HepG2 (cell line): Measurements from ENCODE around the gene GAPDH. TPM values are rescaled to one million over a fixed set of nuclear protein-coding genes. Genes with fewer than 3 reads are reported as not detected.

Source experiments
- ATF1 ChIP-seq: IDR thresholded peaks from 2 replicates; pipeline ENCODE4 v1.6.1; 2016; ENCODE audit warnings: mild to moderate bottlenecking, control low read depth
- ATF7-NPFF ChIP-seq: sonication (generic); formaldehyde crosslinking; IDR thresholded peaks from 2 replicates; pipeline ENCODE4 v1.8.1; 2023; ENCODE audit warnings: mild to moderate bottlenecking, low read depth, missing genetic modification reagents, moderate library complexity
- GFI1 ChIP-seq: sonication (generic); formaldehyde crosslinking; IDR thresholded peaks from 2 replicates; pipeline ENCODE4 v1.5.0; 2020; ENCODE audit warnings: missing genetic modification reagents, mild to moderate bottlenecking, borderline replicate concordance
- HDAC1 ChIP-seq: sonication (generic); formaldehyde crosslinking; IDR thresholded peaks from 2 replicates; pipeline ENCODE4 v1.5.1; 2020; ENCODE audit warnings: mild to moderate bottlenecking, missing genetic modification reagents
- JUN ChIP-seq: sonication (generic); formaldehyde crosslinking; IDR thresholded peaks from 2 replicates; pipeline ENCODE4 v1.4.0; 2020; ENCODE audit warnings: mild to moderate bottlenecking, missing genetic modification reagents
- KAT8 ChIP-seq: IDR thresholded peaks from 2 replicates; pipeline ENCODE4 v1.6.1; 2016; ENCODE audit warnings: missing genetic modification reagents, missing compliant biosample characterization
- NCOR1 ChIP-seq: fragments of 200-600 bp; sonication (generic); IDR thresholded peaks from 2 replicates; pipeline ENCODE4 v1.7.0; 2017; ENCODE audit warnings: antibody characterized with exemption, low read length, borderline replicate concordance
- POGZ ChIP-seq: sonication (generic); formaldehyde crosslinking; IDR thresholded peaks from 2 replicates; pipeline ENCODE4 v1.4.0; 2020; ENCODE audit warnings: mild to moderate bottlenecking, missing genetic modification reagents
- TGIF2 ChIP-seq: IDR thresholded peaks from 2 replicates; pipeline ENCODE4 v1.6.1; 2016; ENCODE audit warnings: control low read depth, missing compliant biosample characterization
- ZFY ChIP-seq: sonication (generic); formaldehyde crosslinking; IDR thresholded peaks from 2 replicates; pipeline ENCODE4 v1.4.0; 2020; ENCODE audit warnings: missing genetic modification reagents
- ZMYM2 ChIP-seq: sonication (generic); formaldehyde crosslinking; IDR thresholded peaks from 2 replicates; pipeline ENCODE4 v1.8.0; 2022; ENCODE audit warnings: mild to moderate bottlenecking, missing genetic modification reagents
- ZNF207 ChIP-seq: fragments of 450-650 bp; IDR thresholded peaks from 2 replicates; pipeline ENCODE4 v1.6.1; 2016; ENCODE audit warnings: antibody characterized with exemption, borderline replicate concordance
- ZNF333 ChIP-seq: sonication (generic); formaldehyde crosslinking; IDR thresholded peaks from 2 replicates; pipeline ENCODE4 v1.4.0; 2020; ENCODE audit warnings: mild to moderate bottlenecking, missing genetic modification reagents, borderline replicate concordance
- ZNF510 ChIP-seq: sonication (generic); formaldehyde crosslinking; IDR thresholded peaks from 2 replicates; pipeline ENCODE4 v1.4.0; 2020; ENCODE audit warnings: low read depth, mild to moderate bottlenecking, missing genetic modification reagents
- ZSCAN21 ChIP-seq: sonication (generic); formaldehyde crosslinking; IDR thresholded peaks from 2 replicates; pipeline ENCODE4 v1.8.0; 2022; ENCODE audit warnings: mild to moderate bottlenecking, missing genetic modification reagents, moderate library complexity, borderline replicate concordance
- ZSCAN25 ChIP-seq: sonication (generic); formaldehyde crosslinking; IDR thresholded peaks from 2 replicates; pipeline ENCODE4 v1.8.0; 2022; ENCODE audit warnings: mild to moderate bottlenecking, missing genetic modification reagents
- polyA plus RNA-seq, 8 experiments: library from polyadenylated mRNA; depleted of rRNA in 3 of 8; stranded (reverse) in 7 of 8; unstranded in 1 of 8; fragments of >200 nt; fragmentation: Illumina TruSeq in 4 of 8; extraction: Trizol in 4 of 8; gene quantifications; 2 replicates each; pipeline versions ENCODE4 v1.2.1 to v1.2.3, GENCODE V29; 2011 to 2016; ENCODE audit warnings: low read depth in 4 of 8, missing spikeins in 1 of 8, mixed read lengths in 1 of 8; ENCODE audit not compliant: insufficient read depth in 1 of 8
- total RNA-seq, 5 experiments: library from RNA; depleted of rRNA; stranded (reverse); fragments of >200 nt; fragmentation: Illumina TruSeq; extraction: Trizol; gene quantifications; 2 replicates each; pipeline ENCODE4 v1.2.3, GENCODE V29; 2016; ENCODE audit warnings: low read depth in 1 of 5
- TF ChIP-seq, protein P1 (sequence below): sonication (generic); formaldehyde crosslinking; IDR thresholded peaks from 2 replicates; pipeline ENCODE4 v1.4.0; 2020; ENCODE audit warnings: missing genetic modification reagents, borderline replicate concordance
- TF ChIP-seq, protein P2 (sequence below): IDR thresholded peaks from 2 replicates; pipeline ENCODE4 v1.6.1; 2016; ENCODE audit warnings: missing genetic modification reagents, missing compliant biosample characterization
- TF ChIP-seq, protein P3 (sequence below): sonication (generic); formaldehyde crosslinking; IDR thresholded peaks from 2 replicates; pipeline ENCODE4 v1.5.0; 2020; ENCODE audit warnings: missing genetic modification reagents, mild to moderate bottlenecking, borderline replicate concordance
- TF ChIP-seq, protein P4 (sequence below): sonication (generic); formaldehyde crosslinking; IDR thresholded peaks from 2 replicates; pipeline ENCODE4 v1.9.0; 2021; ENCODE audit warnings: missing genetic modification reagents, borderline replicate concordance

Gene GAPDH
- total and polyA plus RNA-seq, 2 of the 13 experiments (the other 11 are each of a cell fraction or from before 2014, with no cell fraction given) = 3,038 to 12,722 TPM

DNA sequence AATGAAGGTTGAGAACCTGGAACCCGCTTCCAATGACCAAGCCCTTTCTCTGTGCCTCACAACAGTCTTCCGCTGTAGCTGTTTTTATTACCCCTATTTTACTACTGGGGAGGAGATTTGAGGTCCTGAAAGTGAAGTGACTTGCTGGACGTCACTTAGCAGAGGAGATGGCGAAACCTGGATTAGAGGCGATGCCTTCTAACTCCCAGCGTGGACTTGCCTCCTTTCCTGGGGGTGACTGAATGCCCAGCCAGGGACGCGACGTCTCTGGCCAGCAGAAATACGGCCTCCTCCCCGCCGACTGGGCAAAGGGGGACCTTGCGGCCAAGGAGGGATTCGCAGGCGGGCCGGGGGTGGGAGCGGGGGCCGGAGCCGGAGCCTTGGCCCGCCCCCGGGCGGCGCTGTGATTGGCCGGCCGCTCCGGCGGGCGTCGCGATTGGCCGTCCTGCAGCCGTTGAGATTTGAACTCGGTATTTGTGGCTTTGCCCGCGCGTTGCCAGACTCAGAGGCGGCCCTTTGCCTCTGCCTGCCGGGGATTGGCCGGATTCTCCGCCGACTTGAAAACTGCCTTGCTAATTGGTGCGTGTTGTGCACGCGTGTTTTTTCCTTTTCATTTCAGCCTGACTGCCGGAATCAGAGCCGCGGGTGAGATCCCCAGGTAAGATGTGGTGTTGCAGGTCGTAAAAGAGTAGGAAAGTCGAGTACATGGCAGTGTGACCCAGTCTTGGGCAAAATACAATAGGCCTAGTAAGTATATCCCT is 40.6 kb upstream of the GAPDH start, which contains the start of gene NCAPD2 (continued):
- TF ChIP-seq, protein P1, sequence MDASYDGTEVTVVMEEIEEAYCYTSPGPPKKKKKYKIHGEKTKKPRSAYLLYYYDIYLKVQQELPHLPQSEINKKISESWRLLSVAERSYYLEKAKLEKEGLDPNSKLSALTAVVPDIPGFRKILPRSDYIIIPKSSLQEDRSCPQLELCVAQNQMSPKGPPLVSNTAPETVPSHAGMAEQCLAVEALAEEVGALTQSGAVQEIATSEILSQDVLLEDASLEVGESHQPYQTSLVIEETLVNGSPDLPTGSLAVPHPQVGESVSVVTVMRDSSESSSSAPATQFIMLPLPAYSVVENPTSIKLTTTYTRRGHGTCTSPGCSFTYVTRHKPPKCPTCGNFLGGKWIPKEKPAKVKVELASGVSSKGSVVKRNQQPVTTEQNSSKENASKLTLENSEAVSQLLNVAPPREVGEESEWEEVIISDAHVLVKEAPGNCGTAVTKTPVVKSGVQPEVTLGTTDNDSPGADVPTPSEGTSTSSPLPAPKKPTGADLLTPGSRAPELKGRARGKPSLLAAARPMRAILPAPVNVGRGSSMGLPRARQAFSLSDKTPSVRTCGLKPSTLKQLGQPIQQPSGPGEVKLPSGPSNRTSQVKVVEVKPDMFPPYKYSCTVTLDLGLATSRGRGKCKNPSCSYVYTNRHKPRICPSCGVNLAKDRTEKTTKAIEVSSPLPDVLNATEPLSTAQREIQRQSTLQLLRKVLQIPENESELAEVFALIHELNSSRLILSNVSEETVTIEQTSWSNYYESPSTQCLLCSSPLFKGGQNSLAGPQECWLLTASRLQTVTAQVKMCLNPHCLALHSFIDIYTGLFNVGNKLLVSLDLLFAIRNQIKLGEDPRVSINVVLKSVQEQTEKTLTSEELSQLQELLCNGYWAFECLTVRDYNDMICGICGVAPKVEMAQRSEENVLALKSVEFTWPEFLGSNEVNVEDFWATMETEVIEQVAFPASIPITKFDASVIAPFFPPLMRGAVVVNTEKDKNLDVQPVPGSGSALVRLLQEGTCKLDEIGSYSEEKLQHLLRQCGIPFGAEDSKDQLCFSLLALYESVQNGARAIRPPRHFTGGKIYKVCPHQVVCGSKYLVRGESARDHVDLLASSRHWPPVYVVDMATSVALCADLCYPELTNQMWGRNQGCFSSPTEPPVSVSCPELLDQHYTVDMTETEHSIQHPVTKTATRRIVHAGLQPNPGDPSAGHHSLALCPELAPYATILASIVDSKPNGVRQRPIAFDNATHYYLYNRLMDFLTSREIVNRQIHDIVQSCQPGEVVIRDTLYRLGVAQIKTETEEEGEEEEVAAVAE = 0 out of 2 replicates have a peak, but pooled peaks have one; percentile 14
- TF ChIP-seq JUN (no peak), ATF1 (CRISPR knock-in tag) (peak; percentile 40; the same call in 1 of the 2 replicates), KAT8 (peak; percentile 71), ZNF333 (CRISPR knock-in tag) (0 out of 2 replicates have a peak, but pooled peaks have one; percentile 52), GFI1 (CRISPR knock-in tag) (0 out of 2 replicates have a peak, but pooled peaks have one; percentile 33), HDAC1 (CRISPR knock-in tag) (peak; percentile 82), POGZ (peak; percentile 49), NCOR1 (peak; percentile 43; the same call in 1 of the 2 replicates), ZSCAN21 (CRISPR knock-in tag) (no peak), ZFY (0 out of 2 replicates have a peak, but pooled peaks have one; percentile 7), ZMYM2 (CRISPR knock-in tag) (peak; percentile 54; the same call in 1 of the 2 replicates), TGIF2 (CRISPR knock-in tag) (no peak; the same call in 1 of the 2 replicates), ZSCAN25 (CRISPR knock-in tag) (peak; percentile 4; the same call in 1 of the 2 replicates), ATF7-NPFF (CRISPR knock-in tag) (peak; percentile 69), ZNF510 (CRISPR knock-in tag) (no peak), ZNF207 (no peak)
- TF ChIP-seq, protein P2, sequence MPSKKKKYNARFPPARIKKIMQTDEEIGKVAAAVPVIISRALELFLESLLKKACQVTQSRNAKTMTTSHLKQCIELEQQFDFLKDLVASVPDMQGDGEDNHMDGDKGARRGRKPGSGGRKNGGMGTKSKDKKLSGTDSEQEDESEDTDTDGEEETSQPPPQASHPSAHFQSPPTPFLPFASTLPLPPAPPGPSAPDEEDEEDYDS (CRISPR knock-in tag) = peak; percentile 80
- TF ChIP-seq, protein P3, sequence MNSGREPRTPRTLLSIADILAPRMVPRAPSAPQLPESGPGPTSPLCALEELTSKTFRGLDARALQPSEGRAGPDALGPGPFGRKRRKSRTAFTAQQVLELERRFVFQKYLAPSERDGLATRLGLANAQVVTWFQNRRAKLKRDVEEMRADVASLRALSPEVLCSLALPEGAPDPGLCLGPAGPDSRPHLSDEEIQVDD = no peak
- TF ChIP-seq, protein P4, sequence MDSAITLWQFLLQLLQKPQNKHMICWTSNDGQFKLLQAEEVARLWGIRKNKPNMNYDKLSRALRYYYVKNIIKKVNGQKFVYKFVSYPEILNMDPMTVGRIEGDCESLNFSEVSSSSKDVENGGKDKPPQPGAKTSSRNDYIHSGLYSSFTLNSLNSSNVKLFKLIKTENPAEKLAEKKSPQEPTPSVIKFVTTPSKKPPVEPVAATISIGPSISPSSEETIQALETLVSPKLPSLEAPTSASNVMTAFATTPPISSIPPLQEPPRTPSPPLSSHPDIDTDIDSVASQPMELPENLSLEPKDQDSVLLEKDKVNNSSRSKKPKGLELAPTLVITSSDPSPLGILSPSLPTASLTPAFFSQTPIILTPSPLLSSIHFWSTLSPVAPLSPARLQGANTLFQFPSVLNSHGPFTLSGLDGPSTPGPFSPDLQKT (CRISPR knock-in tag) = no peak
